CD4-positive, alpha-beta T cell (primary cell): ENCODE results near the gene AFAP1. TPM values are rescaled to one million over a fixed set of nuclear protein-coding genes. Genes with fewer than 3 reads are reported as not detected.

Experiments
- ATAC-seq: fragments of 200-7000 bp; cut with Tn5 transposase; one replicate; pipeline ENCODE4 v1.10.0; 2022; ENCODE audit warnings: mild to moderate bottlenecking; ENCODE audit not compliant: poor library complexity
- CTCF ChIA-PET: fragments of 350-600 bp; sonication (Branson Sonifier 250); formaldehyde crosslinking; loops from one replicate; lab custom pipeline; 2021; ENCODE audit warnings: antibody characterized with exemption, inconsistent platforms; lab: Charles Lee
- POLR2A ChIA-PET: fragments of 350-600 bp; sonication (Branson Sonifier 250); formaldehyde crosslinking; loops from one replicate; lab custom pipeline; 2021; ENCODE audit warnings: antibody characterized with exemption, inconsistent platforms; lab: Charles Lee
- DNase-seq, 14 experiments: peaks; one replicate each; pipeline ENCODE4 v3.0.0-alpha.2; 2013 to 2020; ENCODE audit warnings: mixed read lengths in 2 of 14
- H3K27ac ChIP-seq, 2 donors: one replicate each; pipeline versions ENCODE4 v1.5.1 to v1.7.0; 2013; ENCODE audit warnings: low read length in 2 of 2, low read depth in 1 of 2, mild to moderate bottlenecking in 1 of 2
- H3K27me3 ChIP-seq, 2 experiments: 1 replicate in 1 of 2; 2 replicates in 1 of 2; pipeline versions ENCODE4 v1.6.1 to v1.7.0; 2013; ENCODE audit warnings: low read length in 2 of 2, control low read depth in 1 of 2, mild to moderate bottlenecking in 1 of 2, moderate library complexity in 1 of 2; ENCODE audit not compliant: insufficient read depth in 2 of 2, control insufficient read depth in 1 of 2
- H3K36me3 ChIP-seq: one replicate; pipeline ENCODE4 v1.6.1; 2013; ENCODE audit warnings: low read length, control low read depth; ENCODE audit not compliant: insufficient read depth
- H3K4me1 ChIP-seq: one replicate; pipeline ENCODE4 v1.6.1; 2013; ENCODE audit warnings: low read length, control low read depth; ENCODE audit not compliant: insufficient read depth
- H3K4me3 ChIP-seq: one replicate; pipeline ENCODE4 v1.5.1; 2013; ENCODE audit warnings: mild to moderate bottlenecking, low read length, moderate library complexity
- H3K9me3 ChIP-seq, 2 experiments: 1 replicate in 1 of 2; 2 replicates in 1 of 2; pipeline versions ENCODE4 v1.6.1 to v1.7.0; 2013; ENCODE audit warnings: low read length in 2 of 2, mild to moderate bottlenecking in 2 of 2, control low read depth in 1 of 2, moderate library complexity in 1 of 2; ENCODE audit not compliant: control insufficient read depth in 1 of 2, insufficient read depth in 1 of 2
- H3K27ac Mint-ChIP-seq: one replicate; pipeline ENCODE4 v1.8.0; 2020; ENCODE audit warnings: mixed read lengths
- H3K27me3 Mint-ChIP-seq: one replicate; pipeline ENCODE4 v1.8.0; 2021; ENCODE audit warnings: mixed read lengths
- H3K36me3 Mint-ChIP-seq: one replicate; pipeline ENCODE4 v1.8.0; 2021; ENCODE audit warnings: low read depth, mixed read lengths
- H3K4me1 Mint-ChIP-seq: one replicate; pipeline ENCODE4 v1.8.0; 2021; ENCODE audit warnings: low read depth, mixed read lengths
- H3K4me3 Mint-ChIP-seq: one replicate; pipeline ENCODE4 v1.8.0; 2020; ENCODE audit warnings: mild to moderate bottlenecking, mixed read lengths
- H3K9me3 Mint-ChIP-seq: one replicate; pipeline ENCODE4 v1.8.0; 2020; ENCODE audit warnings: mixed read lengths
- intact Hi-C, 2 experiments: fragments of 100-400 bp; cut with DNase I in 1 of 2; cut with micrococcal nuclease in 1 of 2; formaldehyde crosslinking; loops; one replicate each; pipeline versions ENCODE4 v1.15.1 to v1.9.0; 2023 to 2025; cut with DNase I, micrococcal nuclease
- total RNA-seq, 174 experiments: library from RNA in 2 of 174; stranded (reverse) in 2 of 174; gene quantifications; one replicate each; pipeline ENCODE4 v1.2.3 and lab custom pipeline; 2021 to 2026
- TF ChIP-seq, protein P1 (sequence below): fragments of 200-600 bp; IDR thresholded peaks from one replicate; pipeline ENCODE4 v1.8.0; 2022; ENCODE audit warnings: antibody characterized with exemption, mild to moderate bottlenecking

Gene AFAP1
- total RNA-seq, 2 experiments from 2014 or later = 9.8 to 10.9 TPM

GRCh38 chr4:7959078-7959477 is 19.4 kb upstream of the AFAP1 start:
- no peaks in the 10 kb centered on the region for H3K9me3 Mint-ChIP-seq
- Histone ChIP-seq H3K36me3 (no peaks in the 10 kb centered on the region), H3K4me3 (no peak overlapping the region), H3K9me3 (peaks cover 0 to 7% of the 10 kb centered on the region in 2 experiments), H3K27ac (no peak overlapping the region), H3K4me1 (peaks cover 19% of the 10 kb centered on the region), H3K27me3 (no peaks in the 10 kb centered on the region)
- ChIA-PET CTCF (interaction anchor here (0.5 kb wide), 1 partner anchor 22 kb away, joined by 3 read pairs; no protein-coding TSS in a partner anchor), POLR2A (no interaction called here)
- H3K27ac Mint-ChIP-seq = no peak overlapping the region
- ATAC-seq (no peak), DNase-seq (no peak)
- no peaks in the 10 kb centered on the region for H3K27me3 Mint-ChIP-seq
- no peaks in the 10 kb centered on the region for H3K36me3 Mint-ChIP-seq
- TF ChIP-seq, protein P1, sequence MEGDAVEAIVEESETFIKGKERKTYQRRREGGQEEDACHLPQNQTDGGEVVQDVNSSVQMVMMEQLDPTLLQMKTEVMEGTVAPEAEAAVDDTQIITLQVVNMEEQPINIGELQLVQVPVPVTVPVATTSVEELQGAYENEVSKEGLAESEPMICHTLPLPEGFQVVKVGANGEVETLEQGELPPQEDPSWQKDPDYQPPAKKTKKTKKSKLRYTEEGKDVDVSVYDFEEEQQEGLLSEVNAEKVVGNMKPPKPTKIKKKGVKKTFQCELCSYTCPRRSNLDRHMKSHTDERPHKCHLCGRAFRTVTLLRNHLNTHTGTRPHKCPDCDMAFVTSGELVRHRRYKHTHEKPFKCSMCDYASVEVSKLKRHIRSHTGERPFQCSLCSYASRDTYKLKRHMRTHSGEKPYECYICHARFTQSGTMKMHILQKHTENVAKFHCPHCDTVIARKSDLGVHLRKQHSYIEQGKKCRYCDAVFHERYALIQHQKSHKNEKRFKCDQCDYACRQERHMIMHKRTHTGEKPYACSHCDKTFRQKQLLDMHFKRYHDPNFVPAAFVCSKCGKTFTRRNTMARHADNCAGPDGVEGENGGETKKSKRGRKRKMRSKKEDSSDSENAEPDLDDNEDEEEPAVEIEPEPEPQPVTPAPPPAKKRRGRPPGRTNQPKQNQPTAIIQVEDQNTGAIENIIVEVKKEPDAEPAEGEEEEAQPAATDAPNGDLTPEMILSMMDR = no peak
- peaks cover 12% of the 10 kb centered on the region for H3K4me1 Mint-ChIP-seq
- intact Hi-C loops = no loop called here
- no peak overlapping the region for H3K4me3 Mint-ChIP-seq

GRCh38 chr4:7956934-7957656 is 17.4 kb upstream of the AFAP1 start:
- Mint-ChIP-seq H3K4me1 (peaks cover 8% of the 10 kb centered on the region), H3K9me3 (peaks cover 7% of the 10 kb centered on the region), H3K27me3 (no peaks in the 10 kb centered on the region), H3K36me3 (peaks cover 3% of the 10 kb centered on the region), H3K27ac (no peak overlapping the region), H3K4me3 (no peak overlapping the region)
- intact Hi-C loops = no loop called here
- H3K27ac ChIP-seq = no peak overlapping the region
- POLR2A ChIA-PET = no interaction called here
- no peak overlapping the region for H3K4me3 ChIP-seq
- CTCF ChIA-PET = no interaction called here
- peaks cover 0 to 8% of the 10 kb centered on the region in 2 experiments for H3K9me3 ChIP-seq
- ATAC-seq (no peak), DNase-seq (no peak)
- no peaks in the 10 kb centered on the region for H3K27me3 ChIP-seq
- H3K36me3 ChIP-seq = no peaks in the 10 kb centered on the region
- TF ChIP-seq, protein P1 = no peak
- H3K4me1 ChIP-seq = peaks cover 19% of the 10 kb centered on the region

GRCh38 chr4:7956270-7956808 is 16.7 kb upstream of the AFAP1 start:
- Histone ChIP-seq H3K27me3 (no peaks in the 10 kb centered on the region), H3K36me3 (no peaks in the 10 kb centered on the region), H3K4me3 (no peak overlapping the region), H3K27ac (no peak overlapping the region), H3K9me3 (peaks cover 0 to 8% of the 10 kb centered on the region in 2 experiments), H3K4me1 (peaks cover 14% of the 10 kb centered on the region)
- H3K9me3 Mint-ChIP-seq = peaks cover 7% of the 10 kb centered on the region
- POLR2A ChIA-PET = no interaction called here
- CTCF ChIA-PET = no interaction called here
- intact Hi-C loops = no loop called here
- TF ChIP-seq, protein P1 = no peak
- no peak overlapping the region for H3K27ac Mint-ChIP-seq
- no peak for ATAC-seq
- no peak overlapping the region for H3K4me3 Mint-ChIP-seq
- H3K4me1 Mint-ChIP-seq = peaks cover 8% of the 10 kb centered on the region
- DNase-seq = no peak
- H3K36me3 Mint-ChIP-seq = peaks cover 3% of the 10 kb centered on the region
- H3K27me3 Mint-ChIP-seq = no peaks in the 10 kb centered on the region
